ENCODE results near the gene NDUFB2.
A peak's percentile ranks its signal among the peaks of the same experiment; 100 is the strongest.
"Not testable (repeated sequence)": the region's sequence is repeated elsewhere in the genome, so short reads cannot be mapped to it uniquely, and the experiment has no call there.

Gene NDUFB2

DNA sequence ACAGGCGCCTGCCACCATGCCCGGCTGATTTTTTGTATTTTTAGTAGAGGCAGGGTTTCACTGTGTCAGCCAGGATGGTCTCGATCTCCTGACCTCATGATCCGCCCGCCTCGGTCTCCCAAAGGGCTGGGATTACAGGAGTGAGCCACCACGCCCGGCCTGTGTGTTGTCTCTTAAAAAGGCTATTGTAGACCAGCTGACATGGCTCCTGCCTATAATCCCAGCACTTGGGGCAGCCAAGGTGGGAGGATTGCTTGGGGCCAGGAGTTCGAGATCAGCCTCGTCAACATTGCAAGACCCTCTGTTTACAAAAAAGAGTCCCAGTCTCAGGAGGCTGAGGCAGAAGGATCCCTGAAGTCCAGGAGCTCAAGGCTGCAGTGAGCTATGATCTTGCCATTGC, 2.7 kb upstream of the NDUFB2 start:
- not testable (repeated sequence) for DNase-seq

- no peak for DNase-seq
Observed at GRCh38 chr7:140694592-140694991, 1.9 kb upstream of the NDUFB2 start.

GRCh38 chr7:140695381-140695780, 1.1 kb upstream of the NDUFB2 start:
- no peak for DNase-seq

DNA sequence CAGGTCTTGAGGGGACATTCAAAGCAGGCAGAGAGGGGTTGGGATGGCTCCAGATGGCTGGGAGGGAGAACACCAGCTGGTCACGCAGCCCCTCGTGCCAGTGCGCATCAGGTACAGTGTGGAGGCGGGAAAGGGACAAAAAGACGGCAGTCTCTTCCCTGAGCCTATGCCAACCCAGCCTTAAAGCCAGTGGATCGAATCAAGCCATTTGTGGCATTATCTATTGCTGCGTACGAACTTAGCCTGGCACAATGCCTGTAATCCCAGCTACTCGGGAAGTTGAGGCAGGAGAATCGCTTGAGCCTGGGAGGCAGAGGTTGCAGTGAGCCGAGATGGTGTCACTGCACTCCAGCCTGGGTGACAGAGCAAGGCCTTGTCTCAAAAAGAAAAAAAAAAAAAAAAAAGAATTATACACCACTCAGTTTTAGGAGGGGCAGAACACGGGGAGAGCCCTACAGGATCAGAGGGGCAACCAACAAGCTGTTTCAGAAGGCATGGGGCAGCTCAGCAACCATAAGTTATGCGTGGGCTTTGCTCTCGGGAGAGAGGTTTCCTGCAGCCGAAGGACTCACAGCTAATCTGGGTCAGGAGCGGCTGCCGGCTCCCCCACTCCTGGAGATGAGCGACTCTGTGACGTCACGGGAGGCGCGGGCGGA, 356 bp upstream of the NDUFB2 start:
- no peak for DNase-seq

GRCh38 chr7:140697447-140698143, 1.1 kb downstream of the NDUFB2 start:
- no peak for DNase-seq

DNA sequence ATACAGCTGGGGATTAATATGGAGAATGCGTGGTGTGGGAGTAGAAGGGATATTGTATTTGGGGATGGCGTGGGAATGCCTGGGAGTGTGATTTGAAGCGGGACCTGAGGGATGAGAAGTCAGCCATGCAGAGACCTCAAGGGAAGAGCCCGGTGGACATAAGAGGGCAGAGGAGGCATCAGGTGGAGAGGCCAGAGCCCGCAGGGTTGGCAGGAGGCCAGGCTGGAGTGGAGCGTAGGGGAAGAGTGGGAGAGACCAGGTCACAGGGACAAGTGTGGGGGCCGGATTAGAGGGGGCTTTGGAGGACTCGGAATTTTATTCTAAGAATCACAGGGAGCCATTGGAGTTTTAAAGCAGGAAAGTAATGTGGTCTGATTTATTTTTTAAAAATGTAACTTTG, 2.0 kb downstream of the NDUFB2 start:
- DNase-seq, result no peak

- DNase-seq, result no peak
Observed at GRCh38 chr7:140702774-140703173, 6.3 kb downstream of the NDUFB2 start.

- DNase-seq, result no peak
Observed at GRCh38 chr7:140704205-140704604, 7.7 kb downstream of the NDUFB2 start.

GRCh38 chr7:140707132-140707531, 10.6 kb downstream of the NDUFB2 start:
- no peak for DNase-seq

GRCh38 chr7:140708764-140709163, 12.3 kb downstream of the NDUFB2 start:
- DNase-seq, result not testable (repeated sequence)

DNA sequence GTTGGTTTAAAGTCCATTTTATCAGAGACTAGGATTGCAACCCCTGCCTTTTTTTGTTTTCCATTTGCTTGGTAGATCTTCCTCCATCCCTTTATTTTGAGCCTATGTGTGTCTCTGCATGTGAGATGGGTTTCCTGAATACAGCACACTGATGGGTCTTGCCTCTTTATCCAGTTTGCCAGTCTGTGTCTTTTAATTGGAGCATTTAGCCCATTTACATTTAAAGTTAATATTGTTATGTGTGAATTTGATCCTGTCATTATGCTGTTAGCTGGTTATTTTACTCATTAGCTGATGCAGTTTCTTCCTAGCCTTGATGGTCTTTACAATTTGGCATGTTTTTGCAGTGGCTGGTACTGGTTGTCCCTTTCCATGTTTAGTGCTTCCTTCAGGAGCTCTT, 15.9 kb downstream of the NDUFB2 start:
- not testable (repeated sequence) for DNase-seq

GRCh38 chr7:140714331-140715040, 18.0 kb downstream of the NDUFB2 start:
- no peak for DNase-seq

- DNase-seq, result no peak
Observed at GRCh38 chr7:140719721-140720120, 23.2 kb downstream of the NDUFB2 start.

DNA sequence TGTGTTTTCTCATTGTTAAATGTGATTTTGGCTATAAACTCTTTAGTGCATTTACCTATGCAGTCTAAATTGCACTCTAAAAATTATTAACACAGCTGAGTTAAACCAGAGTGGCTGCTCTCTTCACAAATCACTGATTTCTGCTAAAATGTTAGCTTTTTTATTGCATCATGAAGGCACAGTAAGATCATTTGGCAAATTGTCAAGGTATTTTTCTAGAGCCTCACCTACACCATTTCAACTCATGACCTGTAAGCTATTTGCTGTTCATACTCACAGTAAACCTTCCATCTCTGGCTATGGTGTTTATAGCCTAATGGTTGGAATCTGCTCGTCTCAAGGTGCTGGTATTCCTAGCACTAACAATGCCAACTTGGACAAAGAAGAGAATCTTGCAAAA, 25.7 kb downstream of the NDUFB2 start:
- no peak for DNase-seq

- DNase-seq, result no peak
Observed at GRCh38 chr7:140723006-140723405, 26.5 kb downstream of the NDUFB2 start.

- DNase-seq, result no peak
Observed at GRCh38 chr7:140723574-140723973, 27.1 kb downstream of the NDUFB2 start.

DNA sequence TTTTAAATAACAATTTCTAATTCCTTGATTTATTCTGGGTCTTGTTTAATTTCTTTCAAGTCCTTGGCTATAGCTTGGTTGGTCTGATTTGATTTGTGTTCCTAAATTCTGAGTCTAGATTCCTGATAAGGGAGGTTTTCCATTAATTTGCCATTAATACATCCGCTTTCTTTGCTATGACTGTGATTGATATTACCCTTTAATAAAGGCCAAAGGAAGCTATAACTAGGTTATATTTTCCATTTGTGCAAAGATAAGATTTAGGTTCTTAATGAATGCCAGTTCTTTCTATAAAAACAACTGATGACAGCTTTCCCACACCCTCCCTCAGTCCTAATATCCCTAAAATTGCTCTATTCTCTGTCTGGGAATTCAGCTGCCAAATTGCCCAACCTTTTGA, 28.2 kb downstream of the NDUFB2 start:
- DNase-seq, result no peak

DNA sequence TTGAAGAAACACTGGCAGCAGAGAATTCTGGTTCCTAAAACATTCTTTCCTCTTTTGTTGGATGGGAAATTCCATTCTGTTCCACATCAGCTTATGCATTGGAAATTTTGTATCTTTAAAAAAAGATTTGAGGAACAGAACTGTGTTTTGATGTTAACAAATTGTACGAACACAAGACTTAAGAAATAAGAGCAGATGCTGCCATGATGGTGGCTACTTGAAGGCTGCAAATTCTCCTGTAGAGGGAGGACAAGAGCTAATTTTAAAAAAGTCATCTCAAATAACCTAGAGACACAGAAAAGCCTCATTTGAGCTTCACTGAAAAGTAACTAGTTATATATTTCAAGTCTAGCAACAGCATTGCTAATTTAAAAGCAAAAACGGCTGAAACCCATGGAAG, 29.8 kb downstream of the NDUFB2 start:
- DNase-seq, result no peak

GRCh38 chr7:140732416-140732815, 35.9 kb downstream of the NDUFB2 start:
- peak; percentile 40 for DNase-seq

GRCh38 chr7:140734096-140734495, 37.6 kb downstream of the NDUFB2 start:
- no peak for DNase-seq

DNA sequence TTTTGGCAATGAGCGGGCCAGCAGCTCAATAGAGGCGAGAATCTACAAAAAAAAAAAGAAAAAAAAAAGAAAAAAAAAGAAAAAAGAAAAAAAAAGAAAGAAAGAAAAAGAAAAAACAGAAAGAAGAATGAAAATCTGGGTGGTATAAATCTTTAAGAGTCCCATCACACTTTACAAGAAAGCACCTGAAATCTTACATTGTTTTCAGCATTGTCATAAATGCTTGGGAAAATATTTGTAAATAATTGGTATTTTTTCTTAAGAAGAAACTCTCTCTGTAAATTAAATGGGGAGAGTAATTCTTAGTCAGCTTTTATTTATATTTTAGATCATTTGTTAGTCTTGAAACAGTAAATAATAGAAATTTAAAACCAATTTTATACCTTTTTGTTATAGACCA, 38.2 kb downstream of the NDUFB2 start:
- DNase-seq, result no peak

- no peak for DNase-seq
Observed at GRCh38 chr7:140738280-140738679, 41.8 kb downstream of the NDUFB2 start.

DNA sequence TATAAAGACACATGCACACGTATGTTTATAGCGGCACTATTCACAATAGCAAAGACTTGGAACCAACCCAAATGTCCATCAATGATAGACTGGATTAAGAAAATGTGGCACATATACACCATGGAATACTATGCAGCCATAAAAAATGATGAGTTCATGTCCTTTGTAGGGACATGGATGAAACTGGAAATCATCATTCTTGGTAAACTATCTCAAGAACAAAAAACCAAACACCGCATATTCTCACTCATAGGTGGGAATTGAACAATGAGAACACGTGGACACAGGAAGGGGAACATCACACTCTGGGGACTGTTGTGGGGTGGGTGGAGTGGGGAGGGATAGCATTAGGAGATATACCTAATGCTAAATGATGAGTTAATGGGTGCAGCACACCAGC, 46.7 kb downstream of the NDUFB2 start:
- DNase-seq, result not testable (repeated sequence)

DNA sequence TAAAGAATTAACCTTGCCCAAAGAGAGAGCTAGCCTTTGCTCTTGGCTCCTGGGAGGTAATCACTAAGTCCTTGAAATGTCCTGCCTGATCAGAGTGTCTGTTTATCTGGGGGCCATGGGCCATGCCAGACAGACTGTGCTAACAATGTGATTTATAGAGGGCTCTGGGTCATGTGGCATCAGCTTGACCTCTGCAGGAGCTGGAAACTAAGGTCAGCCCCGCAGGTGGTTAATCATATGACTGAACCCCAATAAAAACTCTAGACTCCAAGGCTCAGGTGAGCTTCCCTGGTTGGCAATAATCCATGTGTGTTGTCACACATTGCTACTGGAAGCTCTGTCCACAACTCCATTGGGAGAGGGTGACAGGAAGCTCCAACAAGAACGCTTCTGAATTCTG, 47.5 kb downstream of the NDUFB2 start:
- no peak for DNase-seq
